IPS DF 6.9 (cell line): ENCODE measurements around the gene TLE6.
"Not testable (repeated sequence)": the region's sequence is repeated elsewhere in the genome, so short reads cannot be mapped to it uniquely, and the experiment has no call there.

Experiments used
- DNase-seq: peaks from one replicate; pipeline ENCODE4 v3.0.0-alpha.2; 2013; ENCODE audit warnings: low read depth, low spot score
- H3K27ac ChIP-seq: one replicate; pipeline ENCODE4 v1.5.1; 2013; ENCODE audit warnings: low read length, control low read depth
- H3K27me3 ChIP-seq: 2 replicates; pipeline ENCODE4 v1.6.1; 2013; ENCODE audit warnings: mild to moderate bottlenecking, low read length; ENCODE audit not compliant: control insufficient read depth, insufficient read depth
- H3K36me3 ChIP-seq: 2 replicates; pipeline ENCODE4 v1.6.1; 2013; ENCODE audit warnings: low read length; ENCODE audit not compliant: control insufficient read depth, insufficient read depth
- H3K4me1 ChIP-seq: 2 replicates; pipeline ENCODE4 v1.6.1; 2013; ENCODE audit warnings: low read length; ENCODE audit not compliant: control insufficient read depth, insufficient read depth
- H3K4me3 ChIP-seq: 2 replicates; pipeline ENCODE4 v1.5.1; 2013; ENCODE audit warnings: mild to moderate bottlenecking, low read length
- H3K9me3 ChIP-seq: 2 replicates; pipeline ENCODE4 v1.6.1; 2013; ENCODE audit warnings: low read length, inconsistent platforms; ENCODE audit not compliant: control insufficient read depth, insufficient read depth
- WGBS: extraction: QIAGEN DNeasy Blood & Tissue Kit; methylation state at CpG from one replicate; pipeline ENCODE4 v1.1.7; 2013; ENCODE audit warnings: mixed read lengths, missing lambda C conversion rate; ENCODE audit not compliant: insufficient read length, insufficient coverage; 5-methylcytosine and 5-hydroxymethylcytosine counted together

Gene TLE6

GRCh38 chr19:2977001-2977745 is at the start of gene TLE6:
TLE6 (plus strand) TSS chr19:2977564; CDS start chr19:2978234, 670 bp downstream.
- no peaks in the 10 kb centered on the region for H3K9me3 ChIP-seq
- H3K27ac ChIP-seq = no peak within 1 kb of the TSS
- H3K36me3 ChIP-seq = no peaks in the 10 kb centered on the region
- peak within 1 kb of the TSS; percentile 15; the same call in 1 of the 2 replicates for H3K4me3 ChIP-seq
- DNase-seq = peak; percentile 85
- no peaks in the 10 kb centered on the region for H3K27me3 ChIP-seq
- WGBS = no CpG with 5 or more reads among the region's 51 CpGs
- H3K4me1 ChIP-seq = peaks cover 3% of the 10 kb centered on the region

GRCh38 chr19:2933490-2933910 is 43.9 kb upstream of the TLE6 start:
- H3K4me1 ChIP-seq = no peaks in the 10 kb centered on the region
- peaks cover 15% of the 10 kb centered on the region for H3K36me3 ChIP-seq
- WGBS = no CpG with 5 or more reads among the region's 18 CpGs
- peaks cover 12% of the 10 kb centered on the region for H3K9me3 ChIP-seq
- no peak overlapping the region for H3K4me3 ChIP-seq
- no peak overlapping the region for H3K27ac ChIP-seq
- no peaks in the 10 kb centered on the region for H3K27me3 ChIP-seq
- no peak for DNase-seq

DNA sequence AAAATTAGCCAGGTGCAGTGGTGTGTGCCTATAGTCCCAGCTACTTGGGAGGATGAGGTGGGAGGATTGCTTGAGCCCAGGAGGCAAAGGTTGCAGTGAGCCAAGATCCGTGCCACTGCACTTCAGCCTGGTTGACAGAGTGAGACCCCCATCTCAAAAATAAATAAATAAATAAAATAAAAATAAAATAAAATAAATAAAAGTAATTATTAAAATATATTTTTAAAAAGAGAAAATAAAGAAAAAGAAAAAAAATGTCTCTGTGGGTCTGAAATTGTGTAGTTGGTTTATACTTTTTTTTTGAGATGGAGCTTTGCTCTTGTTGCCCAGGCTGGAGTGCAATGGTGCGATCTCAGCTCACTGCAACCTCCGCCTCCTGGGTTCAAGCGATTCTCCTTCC is 41.5 kb upstream of the TLE6 start:
- H3K36me3 ChIP-seq = peaks cover 15% of the 10 kb centered on the region
- no CpG with 5 or more reads among the region's 4 CpGs for WGBS
- peaks cover 12% of the 10 kb centered on the region for H3K9me3 ChIP-seq
- not testable (repeated sequence) for DNase-seq, H3K27ac ChIP-seq, H3K4me3 ChIP-seq, H3K27me3 ChIP-seq, H3K4me1 ChIP-seq

GRCh38 chr19:2942928-2943640 is 34.3 kb upstream of the TLE6 start:
- 100% methylated on average over 1 of the region's 14 CpGs for WGBS
- H3K36me3 ChIP-seq = no peaks in the 10 kb centered on the region
- H3K4me1 ChIP-seq = no peaks in the 10 kb centered on the region
- no peaks in the 10 kb centered on the region for H3K9me3 ChIP-seq
- H3K4me3 ChIP-seq = no peak overlapping the region
- DNase-seq = no peak
- H3K27me3 ChIP-seq = no peaks in the 10 kb centered on the region
- H3K27ac ChIP-seq = no peak overlapping the region

- H3K27ac ChIP-seq = no peak overlapping the region
Measured at GRCh38 chr19:2944403-2944774, 33.0 kb upstream of the TLE6 start.

GRCh38 chr19:2944775-2945574 is 32.4 kb upstream of the TLE6 start, which contains the start of gene ZNF77:
ZNF77 (minus strand) TSS chr19:2944971; CDS start chr19:2944840, 131 bp downstream.
- H3K4me1 ChIP-seq = no peaks in the 10 kb centered on the region
- DNase-seq = peak; percentile 99
- no peaks in the 10 kb centered on the region for H3K9me3 ChIP-seq
- H3K27ac ChIP-seq = no peak within 1 kb of the TSS
- WGBS = no CpG with 5 or more reads among the region's 74 CpGs
- no peaks in the 10 kb centered on the region for H3K27me3 ChIP-seq
- no peaks in the 10 kb centered on the region for H3K36me3 ChIP-seq
- peak within 1 kb of the TSS; percentile 81 for H3K4me3 ChIP-seq

More at GRCh38 chr19:2944403-2944774, 33.0 kb upstream of the TLE6 start:
- Histone ChIP-seq H3K4me1 (no peaks in the 10 kb centered on the region), H3K36me3 (no peaks in the 10 kb centered on the region), H3K27me3 (no peaks in the 10 kb centered on the region), H3K9me3 (no peaks in the 10 kb centered on the region), H3K4me3 (peak overlapping the region; percentile 81)
- DNase-seq = no peak
- WGBS = no CpG with 5 or more reads among the region's 23 CpGs

DNA sequence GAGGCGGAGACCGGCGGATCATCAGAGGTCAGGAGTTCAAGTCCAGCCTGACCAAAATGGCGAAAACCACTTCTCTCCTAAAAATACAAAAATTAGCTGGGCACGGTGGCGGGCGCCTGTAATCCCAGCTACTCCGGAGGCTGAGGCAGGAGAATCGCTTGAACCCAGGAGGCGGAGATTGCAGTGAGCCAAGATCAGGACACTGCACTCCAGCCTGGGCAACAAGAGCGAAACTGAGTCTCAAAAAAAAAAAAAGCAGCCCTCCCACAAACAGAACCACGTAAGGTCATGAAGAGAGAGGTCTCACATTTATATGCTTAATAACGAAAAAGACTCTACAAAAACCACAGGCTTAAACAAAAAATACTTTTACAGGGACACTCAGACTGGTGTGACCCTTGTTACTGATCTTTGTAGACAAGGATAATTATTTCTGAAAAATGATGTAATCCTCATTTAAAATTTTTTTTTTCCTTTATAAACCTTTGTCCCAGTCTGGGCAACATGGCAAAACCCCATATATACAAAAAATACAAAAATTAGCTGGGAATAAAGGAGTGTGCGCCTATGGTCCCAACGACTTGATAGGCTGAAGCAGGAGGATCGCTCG is 31.7 kb upstream of the TLE6 start:
- Histone ChIP-seq H3K4me1 (no peaks in the 10 kb centered on the region), H3K36me3 (no peaks in the 10 kb centered on the region), H3K4me3 (peak overlapping the region; percentile 74), H3K27me3 (no peaks in the 10 kb centered on the region), H3K9me3 (no peaks in the 10 kb centered on the region), H3K27ac (no peak overlapping the region)
- no peak for DNase-seq
- WGBS = no CpG with 5 or more reads among the region's 17 CpGs

GRCh38 chr19:2949939-2950285 is 27.5 kb upstream of the TLE6 start:
- Histone ChIP-seq H3K9me3 (no peaks in the 10 kb centered on the region), H3K27me3 (no peaks in the 10 kb centered on the region), H3K27ac (no peak overlapping the region), H3K4me1 (no peaks in the 10 kb centered on the region), H3K4me3 (peak overlapping the region; percentile 95; the same call in 1 of the 2 replicates), H3K36me3 (no peaks in the 10 kb centered on the region)
- no peak for DNase-seq
- no CpG with 5 or more reads among the region's 11 CpGs for WGBS

GRCh38 chr19:2950286-2951124 is 26.9 kb upstream of the TLE6 start:
- Histone ChIP-seq H3K36me3 (no peaks in the 10 kb centered on the region), H3K27me3 (no peaks in the 10 kb centered on the region), H3K4me1 (no peaks in the 10 kb centered on the region), H3K4me3 (peak overlapping the region; percentile 95), H3K27ac (no peak overlapping the region), H3K9me3 (no peaks in the 10 kb centered on the region)
- DNase-seq = peak; percentile 97
- WGBS = no CpG with 5 or more reads among the region's 53 CpGs
